CD4-positive, alpha-beta T cell treated with Interleukin-2 at 100 ng/mL for 4 hours (primary cell): ENCODE results near the gene THSD7B.

Experiments
- DNase-seq: peaks from one replicate; pipeline ENCODE4 v3.0.0-alpha.2; 2020; ENCODE audit warnings: low spot score

THSD7B gene

GRCh38 chr2:137205324-137205723 is 440.0 kb downstream of the THSD7B start:
- no peak for DNase-seq

- no peak for DNase-seq
These were observed 440.7 kb downstream of the THSD7B start for GRCh38 chr2:137206069-137206468.

- DNase-seq = no peak
These were observed 441.7 kb downstream of the THSD7B start for GRCh38 chr2:137207030-137207429.

- no peak for DNase-seq
These were observed 443.1 kb downstream of the THSD7B start for GRCh38 chr2:137208431-137208891.

- no peak for DNase-seq
These were observed 444.7 kb downstream of the THSD7B start for GRCh38 chr2:137210039-137210438.

- no peak for DNase-seq
These were observed 446.4 kb downstream of the THSD7B start for GRCh38 chr2:137211761-137212160.

- no peak for DNase-seq
These were observed 455.2 kb downstream of the THSD7B start for GRCh38 chr2:137220438-137220993.

GRCh38 chr2:137221797-137222492 is 456.6 kb downstream of the THSD7B start:
- no peak for DNase-seq

- DNase-seq = no peak
These were observed 458.4 kb downstream of the THSD7B start for GRCh38 chr2:137223722-137224121.

- no peak for DNase-seq
These were observed 463.2 kb downstream of the THSD7B start for GRCh38 chr2:137228566-137228965.

GRCh38 chr2:137229834-137230233 is 464.5 kb downstream of the THSD7B start:
- DNase-seq = no peak

GRCh38 chr2:137231628-137232027 is 466.3 kb downstream of the THSD7B start:
- DNase-seq = no peak

- no peak for DNase-seq
These were observed 466.7 kb downstream of the THSD7B start for GRCh38 chr2:137232076-137232475.

- no peak for DNase-seq
These were observed 467.7 kb downstream of the THSD7B start for GRCh38 chr2:137233091-137233490.

- no peak for DNase-seq
These were observed 471.7 kb downstream of the THSD7B start for GRCh38 chr2:137237055-137237454.

- DNase-seq = no peak
These were observed 472.7 kb downstream of the THSD7B start for GRCh38 chr2:137238065-137238464.

GRCh38 chr2:137249463-137250130 is 484.3 kb downstream of the THSD7B start:
- DNase-seq = no peak

GRCh38 chr2:137250401-137250800 is 485.1 kb downstream of the THSD7B start:
- no peak for DNase-seq

GRCh38 chr2:137251045-137251444 is 485.7 kb downstream of the THSD7B start:
- DNase-seq = no peak

GRCh38 chr2:137252934-137253333 is 487.6 kb downstream of the THSD7B start:
- no peak for DNase-seq

GRCh38 chr2:137254052-137254451 is 488.7 kb downstream of the THSD7B start:
- no peak for DNase-seq

- no peak for DNase-seq
These were observed 490.0 kb downstream of the THSD7B start for GRCh38 chr2:137255345-137255744.

GRCh38 chr2:137255990-137256389 is 490.6 kb downstream of the THSD7B start:
- DNase-seq = no peak
